HCT116 (cell line): ENCODE measurements around the gene ATPAF1. TPM values are rescaled to one million over a fixed set of nuclear protein-coding genes. Genes with fewer than 3 reads are reported as not detected.
A peak's percentile ranks its signal among the peaks of the same experiment; 100 is the strongest.
"Not testable (repeated sequence)": the region's sequence is repeated elsewhere in the genome, so short reads cannot be mapped to it uniquely, and the experiment has no call there.

ENCODE experiments used
- ATAC-seq: fragments of 200-7000 bp; cut with Tn5 transposase; 2 replicates; pipeline ENCODE4 v1.9.1; 2020; ENCODE audit warnings: mild to moderate bottlenecking, moderate library complexity
- BruUV-seq: library from RNA; stranded (reverse); fragments of 400-500 nt; replicated peaks from 2 replicates; lab custom pipeline; 2021; lab: Mats Ljungman, UMichigan
- CTCF ChIA-PET: fragments of 300-600 bp; sonication (Branson Sonifier 250); formaldehyde crosslinking; loops from one replicate; lab custom pipeline; 2021; ENCODE audit warnings: antibody characterized with exemption; lab: Charles Lee
- POLR2A ChIA-PET: fragments of 300-600, 350-600 bp; sonication (Branson Sonifier 250); formaldehyde crosslinking; loops from one replicate; lab custom pipeline; 2021; ENCODE audit warnings: antibody characterized with exemption; lab: Charles Lee
- RAD21 ChIA-PET, 2 experiments: fragments of 300-600 bp; sonication (Branson Sonifier 250); formaldehyde crosslinking; loops; one replicate each; lab custom pipeline; 2023; ENCODE audit warnings: low total read pairs in 2 of 2; ENCODE audit not compliant: uncharacterized antibody in 2 of 2, unreplicated experiment in 2 of 2, low non-redundant PET in 1 of 2; lab: Charles Lee
- DNase-seq: peaks from one replicate; pipeline ENCODE4 v3.0.0-alpha.2; 2010; ENCODE audit warnings: low read depth, low spot score
- H2AFZ ChIP-seq: fragments of 200-600 bp; shearing (Covaris generic), sonication (generic); 2 replicates; pipeline ENCODE4 v1.6.1; 2017; ENCODE audit warnings: low read depth, mixed run types, mixed read lengths, antibody characterized with exemption, low read length; ENCODE audit not compliant: poor library complexity, severe bottlenecking
- H3K27ac ChIP-seq: 2 replicates; pipeline ENCODE4 v1.5.1; 2012; ENCODE audit warnings: low read depth, low read length
- H3K27me3 ChIP-seq: fragments of 200-600 bp; sonication (generic); 2 replicates; pipeline ENCODE4 v1.6.1; 2016; ENCODE audit warnings: mixed run types, low read length, mixed read lengths; ENCODE audit not compliant: insufficient read depth
- H3K36me3 ChIP-seq, 2 experiments: fragments of 200-500 bp in 1 of 2; fragments of 200-600 bp in 1 of 2; sonication (Bioruptor generic) in 1 of 2; sonication (generic) in 1 of 2; 2 replicates each; pipeline versions ENCODE4 v1.5.1 to v1.6.1; 2014 to 2016; ENCODE audit warnings: low read length in 2 of 2, inconsistent platforms in 1 of 2, mixed read lengths in 1 of 2, mixed run types in 1 of 2; ENCODE audit not compliant: insufficient read depth in 2 of 2, control insufficient read depth in 1 of 2
- H3K4me1 ChIP-seq, 2 experiments: fragments of 200-600 bp in 1 of 2; sonication (generic) in 1 of 2; 2 replicates each; pipeline versions ENCODE4 v1.5.1 to v1.6.1; 2012 to 2017; ENCODE audit warnings: low read length in 2 of 2, inconsistent platforms in 1 of 2, mild to moderate bottlenecking in 1 of 2, mixed read lengths in 1 of 2, mixed run types in 1 of 2, moderate library complexity in 1 of 2; ENCODE audit not compliant: insufficient read depth in 2 of 2, control insufficient read depth in 1 of 2
- H3K4me2 ChIP-seq: fragments of 200-600 bp; sonication (generic); 2 replicates; pipeline ENCODE4 v1.6.1; 2017; ENCODE audit warnings: mixed run types, low read length, mixed read lengths
- H3K4me3 ChIP-seq, 2 experiments: fragments of 200-600 bp in 1 of 2; sonication (generic) in 1 of 2; replicated peaks in 1 of 2; 2 replicates each; pipeline ENCODE4 v1.5.1; 2011 to 2016; ENCODE audit warnings: low read length in 2 of 2, control low read depth in 1 of 2, low read depth in 1 of 2, mild to moderate bottlenecking in 1 of 2, mixed read lengths in 1 of 2, mixed run types in 1 of 2
- H3K79me2 ChIP-seq: fragments of 200-600 bp; sonication (generic); 2 replicates; pipeline ENCODE4 v1.6.1; 2017; ENCODE audit warnings: mild to moderate bottlenecking, mixed run types, low read length, moderate library complexity, mixed read lengths; ENCODE audit not compliant: insufficient read depth
- H3K9ac ChIP-seq: fragments of 200-600 bp; sonication (generic); 2 replicates; pipeline ENCODE4 v1.6.1; 2016; ENCODE audit warnings: low read length, mixed read lengths
- H3K9me2 ChIP-seq: fragments of 200-600 bp; sonication (generic), shearing (Covaris generic); 2 replicates; pipeline ENCODE4 v1.6.1; 2017; ENCODE audit warnings: mixed run types, mild to moderate bottlenecking, moderate library complexity; ENCODE audit not compliant: insufficient read depth
- H3K9me3 ChIP-seq, 2 experiments: fragments of 200-500 bp in 1 of 2; fragments of 200-600 bp in 1 of 2; sonication (Bioruptor generic) in 1 of 2; sonication (generic) in 1 of 2; 2 replicates each; pipeline ENCODE4 v1.6.1; 2014 to 2017; ENCODE audit warnings: low read length in 2 of 2, mixed read lengths in 2 of 2, inconsistent platforms in 1 of 2, low read depth in 1 of 2, mild to moderate bottlenecking in 1 of 2, mixed run types in 1 of 2, moderate library complexity in 1 of 2; ENCODE audit not compliant: control insufficient read depth in 1 of 2, insufficient read depth in 1 of 2
- H4K20me1 ChIP-seq: fragments of 200-600 bp; sonication (generic), shearing (Covaris generic); 2 replicates; pipeline ENCODE4 v1.6.1; 2017; ENCODE audit warnings: mixed run types, mild to moderate bottlenecking, moderate library complexity; ENCODE audit not compliant: insufficient read depth
- CTCF ChIP-seq, 3 experiments: fragments of 200-600 bp in 1 of 3; sonication (generic) in 1 of 3; IDR thresholded peaks in 2 of 3; conservative IDR thresholded peaks in 1 of 3; 2 replicates each; pipeline ENCODE4 v1.5.1; 2012 to 2017; ENCODE audit warnings: low read depth in 2 of 3, low read length in 2 of 3, antibody characterized with exemption in 1 of 3, borderline replicate concordance in 1 of 3, control low read depth in 1 of 3, mild to moderate bottlenecking in 1 of 3, mixed read lengths in 1 of 3, mixed run types in 1 of 3, moderate library complexity in 1 of 3; ENCODE audit not compliant: insufficient read depth in 1 of 3
- FOSL1 ChIP-seq: IDR thresholded peaks from 2 replicates; pipeline ENCODE4 v1.6.1; 2012; ENCODE audit warnings: low read depth
- YY1 ChIP-seq: IDR thresholded peaks from 2 replicates; pipeline ENCODE4 v1.6.1; 2011; ENCODE audit warnings: low read length, low read depth, moderate library complexity, mild to moderate bottlenecking; ENCODE audit not compliant: insufficient replicate concordance; ENCODE audit errors: extremely low read depth
- intact Hi-C: fragments of 100-400 bp; cut with micrococcal nuclease; formaldehyde crosslinking; loops from 2 replicates; pipeline ENCODE4 v1.10.0; 2022
- total RNA-seq: library from RNA; stranded (reverse); gene quantifications from one replicate; pipeline ENCODE4 v1.2.1, GENCODE V29; 2021; ENCODE audit not compliant: unreplicated experiment

Gene ATPAF1
- total RNA-seq, 1 experiment from 2014 or later = 35.5 TPM

- Histone ChIP-seq H3K4me3 (no peak overlapping the region), H3K27ac (no peak overlapping the region), H3K36me3 (peaks cover 2 to 4% of the 10 kb centered on the region in 2 experiments; a peak in 3 of 4 replicates), H3K4me1 (peaks cover 0 to 19% of the 10 kb centered on the region in 2 experiments; a peak in 3 of 4 replicates), H3K9ac (no peak overlapping the region), H3K27me3 (no peaks in the 10 kb centered on the region), H3K9me2 (no peaks in the 10 kb centered on the region), H3K4me2 (no peak overlapping the region), H3K9me3 (no peaks in the 10 kb centered on the region), H2AFZ (no peak overlapping the region), H3K79me2 (peaks cover 16% of the 10 kb centered on the region), H4K20me1 (no peaks in the 10 kb centered on the region)
- TF ChIP-seq YY1 (no peak), FOSL1 (no peak), CTCF (IDR thresholded peaks at IDR 0.05 in 2 of 3, conservative IDR thresholded peaks at IDR 0.05 in 1 of 3; ENCODE audit: borderline replicate concordance in 1 of 3, insufficient read depth in 1 of 3, low read depth in 2 of 3, low read length in 2 of 3) (peak in 2 of 3 experiments; percentile 8 to 12; a peak in 1 of 6 replicates)
- ATAC-seq = no peak
- BruUV-seq = no TSS peak
- DNase-seq = no peak
- RAD21 ChIA-PET = no interaction called here
- POLR2A ChIA-PET = no interaction called here
- intact Hi-C loops = no loop called here
- CTCF ChIA-PET = no interaction called here
Observed at GRCh38 chr1:46665983-46666382, 2.2 kb downstream of the ATPAF1 start.

GRCh38 chr1:46662919-46663318, 5.2 kb downstream of the ATPAF1 start:
- H3K9ac ChIP-seq, RAD21 ChIA-PET, intact Hi-C loops, H3K27ac ChIP-seq, H3K9me2 ChIP-seq, CTCF ChIA-PET, BruUV-seq, DNase-seq, H2AFZ ChIP-seq, H4K20me1 ChIP-seq, H3K27me3 ChIP-seq, POLR2A ChIA-PET, H3K4me3 ChIP-seq, ATAC-seq, H3K36me3 ChIP-seq, H3K4me2 ChIP-seq, H3K9me3 ChIP-seq: not testable (repeated sequence)
- Histone ChIP-seq H3K79me2 (peaks cover 15% of the 10 kb centered on the region), H3K4me1 (peaks cover 0 to 11% of the 10 kb centered on the region in 2 experiments; a peak in 1 of 4 replicates)

DNA sequence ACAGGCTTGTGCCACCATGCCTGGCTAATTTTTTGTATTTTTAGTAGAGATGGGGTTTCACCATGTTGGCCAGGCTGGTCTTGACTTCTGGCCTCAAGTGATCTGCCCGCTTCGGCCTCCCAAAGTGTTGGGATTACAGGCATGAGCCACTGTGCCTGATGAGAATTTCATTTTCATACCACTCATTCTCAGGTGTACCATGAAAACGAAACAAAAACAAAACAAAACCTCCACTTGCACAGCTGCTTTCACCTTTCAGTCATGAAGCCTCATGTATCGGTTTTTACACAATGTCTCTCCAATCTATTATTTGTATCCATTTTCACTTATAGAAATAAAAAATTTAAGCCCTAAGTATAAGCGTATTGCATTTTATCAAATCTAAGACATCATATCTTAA, 8.0 kb downstream of the ATPAF1 start:
- ATAC-seq, H3K9me3 ChIP-seq, CTCF ChIA-PET, H3K4me2 ChIP-seq, RAD21 ChIA-PET, H4K20me1 ChIP-seq, H3K4me1 ChIP-seq, POLR2A ChIA-PET, BruUV-seq, H3K9ac ChIP-seq, H3K4me3 ChIP-seq, H3K79me2 ChIP-seq, H2AFZ ChIP-seq, DNase-seq, H3K27me3 ChIP-seq, H3K27ac ChIP-seq, H3K9me2 ChIP-seq, intact Hi-C loops: not testable (repeated sequence)
- peaks cover 10 to 14% of the 10 kb centered on the region in 2 experiments; a peak in 3 of 4 replicates for H3K36me3 ChIP-seq
